Testis (tissue), 2 donors: ENCODE measurements around the gene DNM3.

Experiments
- POLR2A ChIP-seq: fragments of 450-650 bp; IDR thresholded peaks from one replicate; pipeline ENCODE4 v1.6.1; 2017; ENCODE audit warnings: antibody characterized with exemption, mild to moderate bottlenecking, moderate library complexity
- TF ChIP-seq, protein P1 (sequence below), 3 experiments: fragments of 450-650 bp in 2 of 3; fragments of 200-600 bp in 1 of 3; sonication (generic) in 1 of 3; IDR thresholded peaks; one replicate each; pipeline ENCODE4 v1.5.1; 2016 to 2019; ENCODE audit warnings: antibody characterized with exemption in 3 of 3, mild to moderate bottlenecking in 2 of 3, moderate library complexity in 1 of 3

DNA sequence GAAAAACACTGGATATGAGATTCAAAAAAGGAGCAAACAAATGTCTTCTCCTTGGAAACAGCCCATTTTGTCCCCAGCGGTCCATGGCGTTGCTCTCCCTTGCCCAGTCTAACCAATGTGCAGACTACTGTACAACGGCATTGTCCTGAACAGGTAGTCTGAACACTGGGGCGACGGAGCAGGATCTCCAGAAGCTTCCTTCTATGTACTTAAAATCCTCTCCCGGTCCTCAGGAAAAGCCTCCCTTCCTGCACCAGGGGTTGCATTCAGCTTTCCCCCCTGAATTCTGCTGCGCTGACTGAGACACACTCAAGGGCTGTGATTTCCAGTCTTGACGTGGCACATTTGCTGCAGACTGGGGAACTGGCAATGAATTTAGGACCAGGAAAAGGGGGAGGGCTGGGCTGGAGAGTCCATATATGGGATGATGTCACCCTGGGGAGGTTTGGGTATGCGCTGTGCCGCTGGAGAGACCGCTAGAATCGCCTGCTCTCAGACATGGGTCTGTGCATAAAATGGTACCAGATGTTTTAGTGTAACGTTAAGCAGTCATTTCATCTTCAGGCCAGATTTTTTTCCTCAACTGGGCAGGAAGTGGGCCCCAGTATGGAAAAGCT is 303.3 kb downstream of the DNM3 start:
- TF ChIP-seq, protein P1, sequence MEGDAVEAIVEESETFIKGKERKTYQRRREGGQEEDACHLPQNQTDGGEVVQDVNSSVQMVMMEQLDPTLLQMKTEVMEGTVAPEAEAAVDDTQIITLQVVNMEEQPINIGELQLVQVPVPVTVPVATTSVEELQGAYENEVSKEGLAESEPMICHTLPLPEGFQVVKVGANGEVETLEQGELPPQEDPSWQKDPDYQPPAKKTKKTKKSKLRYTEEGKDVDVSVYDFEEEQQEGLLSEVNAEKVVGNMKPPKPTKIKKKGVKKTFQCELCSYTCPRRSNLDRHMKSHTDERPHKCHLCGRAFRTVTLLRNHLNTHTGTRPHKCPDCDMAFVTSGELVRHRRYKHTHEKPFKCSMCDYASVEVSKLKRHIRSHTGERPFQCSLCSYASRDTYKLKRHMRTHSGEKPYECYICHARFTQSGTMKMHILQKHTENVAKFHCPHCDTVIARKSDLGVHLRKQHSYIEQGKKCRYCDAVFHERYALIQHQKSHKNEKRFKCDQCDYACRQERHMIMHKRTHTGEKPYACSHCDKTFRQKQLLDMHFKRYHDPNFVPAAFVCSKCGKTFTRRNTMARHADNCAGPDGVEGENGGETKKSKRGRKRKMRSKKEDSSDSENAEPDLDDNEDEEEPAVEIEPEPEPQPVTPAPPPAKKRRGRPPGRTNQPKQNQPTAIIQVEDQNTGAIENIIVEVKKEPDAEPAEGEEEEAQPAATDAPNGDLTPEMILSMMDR (IDR thresholded peaks at IDR 0.05), result no peak
- peak; percentile 44 for TF ChIP-seq POLR2A
